Stimulated activated CD8-positive, alpha-beta memory T cell treated with anti-CD3 and anti-CD28 coated beads, Interleukin-12 subunit alpha, Interleukin-12 subunit beta, amount 100 ng/mL, for 24 hours (primary cell): ENCODE data around the gene NKIRAS2.

ENCODE experiments used
- DNase-seq: peaks from one replicate; pipeline ENCODE4 v3.0.0-alpha.2; 2020; ENCODE audit errors: extremely low read depth

Gene NKIRAS2

GRCh38 chr17:42026857-42027589 is 7.1 kb downstream of the NKIRAS2 start:
- no peak for DNase-seq

DNA sequence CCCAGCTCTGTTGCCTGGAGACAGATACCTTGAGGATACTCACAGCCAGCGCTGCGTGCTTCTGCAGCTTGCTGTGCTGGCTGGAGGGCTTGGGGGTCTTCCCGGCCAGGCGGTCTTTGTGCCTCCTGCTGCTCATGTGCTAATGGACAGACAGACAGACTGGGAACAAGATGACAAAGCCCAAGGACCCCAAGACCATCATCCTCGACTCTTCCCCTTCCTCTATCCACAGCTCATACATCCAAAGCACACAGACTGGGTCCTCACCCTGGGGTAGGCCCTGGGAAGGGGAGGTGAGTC is 7.7 kb downstream of the NKIRAS2 start:
- no peak for DNase-seq

GRCh38 chr17:42027961-42028790 is 8.3 kb downstream of the NKIRAS2 start:
- DNase-seq, result no peak

DNA sequence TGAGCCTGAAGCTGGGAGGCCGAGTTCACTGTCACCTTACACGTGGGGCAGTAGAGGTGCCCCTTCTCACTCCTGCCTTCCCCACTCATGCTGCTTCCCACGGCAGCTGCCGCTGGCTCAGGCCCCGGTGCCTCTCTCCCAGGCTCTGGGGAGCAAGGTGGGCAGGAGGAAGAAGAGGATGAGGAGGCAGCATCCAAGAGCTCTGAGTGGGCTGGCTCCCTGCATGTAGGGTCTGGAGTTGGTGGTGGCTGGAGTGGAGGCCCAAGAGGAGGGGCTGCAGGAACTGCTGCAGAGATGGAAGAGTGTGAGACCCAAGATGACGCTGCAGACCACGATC is 8.9 kb downstream of the NKIRAS2 start:
- DNase-seq, result no peak

- DNase-seq, result no peak
Measured at GRCh38 chr17:42031584-42031983, 11.7 kb downstream of the NKIRAS2 start.

- no peak for DNase-seq
Measured at GRCh38 chr17:42034059-42034458, 14.2 kb downstream of the NKIRAS2 start.

GRCh38 chr17:42038221-42038973 is 18.5 kb downstream of the NKIRAS2 start:
- no peak for DNase-seq

- DNase-seq, result no peak
Measured at GRCh38 chr17:42039794-42040763, 20.2 kb downstream of the NKIRAS2 start.

DNA sequence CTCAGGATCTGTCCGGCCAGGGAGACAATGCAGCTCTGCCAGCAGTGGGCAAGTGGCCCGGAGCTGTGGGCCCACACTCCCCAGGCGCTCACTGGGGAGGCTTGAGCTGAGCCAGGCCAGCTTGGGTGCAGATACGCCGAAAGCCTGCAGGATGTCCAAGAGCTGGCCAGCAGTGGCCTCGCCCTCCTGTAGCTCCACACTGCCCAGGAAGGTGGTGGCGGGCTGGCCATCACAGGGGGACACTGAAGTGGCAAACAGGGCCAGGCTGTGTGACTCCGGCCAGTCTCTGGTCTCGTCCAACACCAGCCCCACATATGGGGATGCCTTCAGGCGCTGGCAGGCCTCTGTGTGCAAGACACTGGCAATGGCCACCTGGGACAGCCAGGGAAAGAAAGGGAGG is 20.9 kb downstream of the NKIRAS2 start:
- DNase-seq, result no peak

- no peak for DNase-seq
Measured at GRCh38 chr17:42041619-42042018, 21.7 kb downstream of the NKIRAS2 start.

- DNase-seq, result no peak
Measured at GRCh38 chr17:42042598-42043319, 22.9 kb downstream of the NKIRAS2 start.

DNA sequence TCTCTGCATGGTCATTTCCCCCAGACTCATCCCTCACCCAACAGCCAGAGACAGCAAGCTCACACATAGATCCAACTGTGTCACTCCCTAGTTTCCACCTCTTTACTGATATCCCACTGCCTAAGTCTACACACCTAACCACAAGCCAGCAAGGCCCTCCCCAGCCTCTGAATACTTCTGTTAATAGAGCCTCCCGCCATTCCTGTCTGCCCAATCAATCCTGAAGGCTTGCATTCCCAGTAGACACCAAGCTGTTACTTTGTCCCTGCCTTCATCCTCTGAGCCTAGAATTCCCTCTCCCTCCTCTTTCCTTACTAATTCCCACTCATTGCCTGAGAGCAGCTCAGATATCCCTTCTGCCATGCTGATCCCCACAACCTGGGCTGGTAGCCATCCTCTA is 25.8 kb downstream of the NKIRAS2 start:
- DNase-seq, result no peak

GRCh38 chr17:42047343-42047742 is 27.5 kb downstream of the NKIRAS2 start:
- no peak for DNase-seq

GRCh38 chr17:42049834-42050392 is 30.0 kb downstream of the NKIRAS2 start:
- DNase-seq, result no peak

DNA sequence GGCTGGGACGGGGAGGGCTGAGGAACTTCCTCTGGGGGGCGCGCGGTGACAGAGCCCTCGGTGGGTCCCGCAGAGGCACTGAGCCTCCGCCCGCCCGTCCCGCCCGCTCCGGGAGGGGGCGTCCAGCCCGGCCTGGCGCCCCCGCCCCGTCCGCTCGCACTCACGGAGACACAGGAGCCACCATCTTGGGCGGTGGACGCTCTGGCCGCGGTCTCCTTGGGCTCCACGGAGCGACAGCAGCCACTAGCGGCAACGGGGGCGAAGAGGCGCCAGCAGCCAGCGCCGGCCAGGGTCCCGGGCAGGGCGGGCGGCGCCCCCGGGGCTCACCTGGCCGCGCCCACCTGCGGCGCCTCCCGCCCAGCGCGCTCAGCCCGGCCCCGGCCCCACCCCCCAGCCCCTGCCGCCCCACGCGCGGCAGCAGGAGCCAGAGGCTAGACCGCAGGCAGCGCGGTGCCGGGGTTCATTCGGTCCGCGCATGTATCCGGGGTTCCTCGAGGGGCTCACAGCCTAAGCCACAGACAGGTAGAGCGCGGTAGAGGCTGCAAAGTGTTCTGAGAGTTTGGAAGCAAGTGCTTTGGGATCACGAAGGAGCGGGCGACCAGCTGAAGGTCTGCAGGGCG is 30.6 kb downstream of the NKIRAS2 start, which contains the start of gene C17orf113:
C17orf113 (minus strand) TSS at position 209 of the 620 bp plus-strand sequence. CDS start 7,225 bp downstream, outside the sequence.
- DNase-seq, result no peak

GRCh38 chr17:42051013-42051400 is 31.1 kb downstream of the NKIRAS2 start:
- no peak for DNase-seq

DNA sequence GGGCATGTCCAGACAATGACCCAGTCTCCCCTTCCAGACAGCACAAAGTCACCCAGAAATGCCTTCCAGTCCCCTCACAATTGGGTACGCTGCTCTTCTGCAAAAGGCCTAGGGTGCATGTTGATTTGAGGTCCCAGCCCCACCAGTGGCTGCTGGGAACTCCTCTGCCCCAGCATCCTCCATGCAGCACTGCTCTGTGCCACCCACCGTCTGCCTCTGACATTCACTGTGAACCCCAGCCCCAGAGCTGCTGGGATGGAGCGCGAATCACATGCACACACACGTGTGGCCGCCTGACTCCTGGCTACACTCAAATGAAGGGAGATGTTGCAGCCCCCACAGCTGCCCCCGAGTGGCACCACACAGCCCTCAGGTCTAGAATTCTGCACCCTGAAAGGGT is 31.8 kb downstream of the NKIRAS2 start:
- no peak for DNase-seq

- DNase-seq, result no peak
Measured at GRCh38 chr17:42052346-42052877, 32.5 kb downstream of the NKIRAS2 start.

GRCh38 chr17:42053731-42054500 is 34.0 kb downstream of the NKIRAS2 start:
- DNase-seq, result no peak
